Testis (tissue), 3 donors: Measurements from ENCODE around the gene CEP85. TPM values are rescaled to one million over a fixed set of nuclear protein-coding genes. Genes with fewer than 3 reads are reported as not detected.

ENCODE experiments used
- DNase-seq: peaks from one replicate; pipeline ENCODE4 v3.0.0-alpha.2; 2019
- H3K27ac ChIP-seq, 2 donors: fragments of 200-600 bp; sonication (generic); one replicate each; pipeline ENCODE4 v1.5.1; 2019
- H3K27me3 ChIP-seq: fragments of 200-600 bp; sonication (generic); one replicate; pipeline ENCODE4 v1.5.1; 2019
- H3K36me3 ChIP-seq: fragments of 200-600 bp; sonication (generic); one replicate; pipeline ENCODE4 v1.5.1; 2017; ENCODE audit warnings: low read depth; ENCODE audit errors: missing control alignments
- H3K4me1 ChIP-seq: fragments of 200-600 bp; sonication (generic); one replicate; pipeline ENCODE4 v1.5.1; 2019
- H3K4me3 ChIP-seq, 2 donors: fragments of 200-600 bp; sonication (generic); one replicate each; pipeline ENCODE4 v1.5.1; 2017 to 2019
- H3K9me3 ChIP-seq: fragments of 200-600 bp; sonication (generic); one replicate; pipeline ENCODE4 v1.5.1; 2017
- POLR2A ChIP-seq: fragments of 450-650 bp; IDR thresholded peaks from one replicate; pipeline ENCODE4 v1.6.1; 2017; ENCODE audit warnings: antibody characterized with exemption, mild to moderate bottlenecking, moderate library complexity
- WGBS, 2 donors: methylation state at CpG; one replicate each; pipeline ENCODE4 v1.1.5; 2018; 5-methylcytosine and 5-hydroxymethylcytosine counted together
- intact Hi-C: fragments of 100-400 bp; cut with DNase I; formaldehyde crosslinking; loops from one replicate; pipeline ENCODE4 v1.15.1; 2023; ENCODE audit warnings: low total_unique reads
- polyA plus RNA-seq: library from polyadenylated mRNA; stranded (reverse); fragments of 350-450 nt; fragmentation: Illumina TruSeq; extraction: RNeasy Lipid Tissue Mini Kit (QIAGEN cat#74804); gene quantifications from one replicate; pipeline ENCODE4 v1.2.3, GENCODE V29; 2014; ENCODE audit warnings: low read depth, low replicate concordance; ENCODE audit not compliant: insufficient read depth
- total RNA-seq, 2 donors: library from RNA; depleted of rRNA; stranded (reverse); fragments of >200 nt; gene quantifications; one replicate each; pipeline ENCODE4 v1.2.3, GENCODE V29; 2016
- TF ChIP-seq, protein P1 (sequence below), 3 experiments: fragments of 450-650 bp in 2 of 3; fragments of 200-600 bp in 1 of 3; sonication (generic) in 1 of 3; IDR thresholded peaks; one replicate each; pipeline ENCODE4 v1.5.1; 2016 to 2019; ENCODE audit warnings: antibody characterized with exemption in 3 of 3, mild to moderate bottlenecking in 2 of 3, moderate library complexity in 1 of 3

The CEP85 gene
- total and polyA plus RNA-seq, 3 donors from 2014 or later = 52.1 to 82.5 (median 61.8) TPM

DNA sequence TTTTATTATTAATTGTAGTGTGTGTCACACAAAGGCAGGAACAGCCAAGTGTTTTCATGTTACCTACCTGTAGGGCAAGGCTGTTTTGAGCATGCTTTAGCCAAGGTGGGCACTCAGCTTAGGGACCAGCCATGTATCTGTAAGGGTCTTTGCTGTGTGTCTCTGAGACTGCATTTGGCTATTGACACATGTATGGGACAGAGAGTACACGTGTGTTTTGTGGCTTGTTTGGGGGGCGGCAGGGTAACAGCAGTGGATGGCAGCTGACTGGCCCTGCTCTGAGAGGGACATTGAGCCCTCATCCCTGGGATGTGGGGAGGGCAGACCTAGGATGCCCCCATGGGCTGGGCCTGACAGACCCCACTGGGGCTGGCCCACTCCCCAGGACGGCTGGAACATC is 36.7 kb upstream of the CEP85 start:
- H3K36me3 ChIP-seq = no peaks in the 10 kb centered on the region
- WGBS, 2 donors = 90 to 92% methylated on average over 3 of the region's 3 CpGs
- no peaks in the 10 kb centered on the region for H3K9me3 ChIP-seq
- no peak for DNase-seq
- H3K27me3 ChIP-seq = no peaks in the 10 kb centered on the region
- H3K4me1 ChIP-seq = peaks cover 5% of the 10 kb centered on the region
- H3K27ac ChIP-seq = no peak overlapping the region
- intact Hi-C loops = no loop called here
- no peak overlapping the region for H3K4me3 ChIP-seq
- TF ChIP-seq, protein P1, sequence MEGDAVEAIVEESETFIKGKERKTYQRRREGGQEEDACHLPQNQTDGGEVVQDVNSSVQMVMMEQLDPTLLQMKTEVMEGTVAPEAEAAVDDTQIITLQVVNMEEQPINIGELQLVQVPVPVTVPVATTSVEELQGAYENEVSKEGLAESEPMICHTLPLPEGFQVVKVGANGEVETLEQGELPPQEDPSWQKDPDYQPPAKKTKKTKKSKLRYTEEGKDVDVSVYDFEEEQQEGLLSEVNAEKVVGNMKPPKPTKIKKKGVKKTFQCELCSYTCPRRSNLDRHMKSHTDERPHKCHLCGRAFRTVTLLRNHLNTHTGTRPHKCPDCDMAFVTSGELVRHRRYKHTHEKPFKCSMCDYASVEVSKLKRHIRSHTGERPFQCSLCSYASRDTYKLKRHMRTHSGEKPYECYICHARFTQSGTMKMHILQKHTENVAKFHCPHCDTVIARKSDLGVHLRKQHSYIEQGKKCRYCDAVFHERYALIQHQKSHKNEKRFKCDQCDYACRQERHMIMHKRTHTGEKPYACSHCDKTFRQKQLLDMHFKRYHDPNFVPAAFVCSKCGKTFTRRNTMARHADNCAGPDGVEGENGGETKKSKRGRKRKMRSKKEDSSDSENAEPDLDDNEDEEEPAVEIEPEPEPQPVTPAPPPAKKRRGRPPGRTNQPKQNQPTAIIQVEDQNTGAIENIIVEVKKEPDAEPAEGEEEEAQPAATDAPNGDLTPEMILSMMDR (IDR thresholded peaks at IDR 0.05) = no peak
- no peak for TF ChIP-seq POLR2A

DNA sequence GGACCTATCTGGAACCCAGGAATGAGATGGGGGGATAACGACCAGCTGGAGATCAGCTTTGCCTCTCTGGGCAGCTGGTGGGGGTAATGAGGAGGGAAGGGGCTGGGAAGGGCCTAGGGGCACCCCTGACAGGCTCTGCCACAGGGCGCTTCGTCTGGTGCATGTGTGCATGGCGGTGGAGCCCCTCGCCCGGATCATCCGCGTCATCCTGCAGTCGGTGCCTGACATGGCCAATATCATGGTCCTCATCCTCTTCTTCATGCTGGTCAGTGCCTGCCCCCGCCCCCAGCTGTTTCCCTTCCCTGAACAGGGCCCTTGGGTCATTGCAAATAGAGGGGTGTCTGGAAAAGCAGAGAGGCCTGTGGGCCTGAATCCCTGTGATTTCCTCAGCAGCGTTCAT is 36.2 kb upstream of the CEP85 start:
- H3K4me1 ChIP-seq = peaks cover 5% of the 10 kb centered on the region
- H3K4me3 ChIP-seq = no peak overlapping the region
- DNase-seq = no peak
- no peaks in the 10 kb centered on the region for H3K36me3 ChIP-seq
- H3K27me3 ChIP-seq = no peaks in the 10 kb centered on the region
- TF ChIP-seq POLR2A = no peak
- TF ChIP-seq, protein P1 (IDR thresholded peaks at IDR 0.05) = no peak
- 80 to 83% methylated on average over 11 of the region's 11 CpGs for WGBS, 2 donors
- no peak overlapping the region for H3K27ac ChIP-seq
- intact Hi-C loops = no loop called here
- H3K9me3 ChIP-seq = no peaks in the 10 kb centered on the region

DNA sequence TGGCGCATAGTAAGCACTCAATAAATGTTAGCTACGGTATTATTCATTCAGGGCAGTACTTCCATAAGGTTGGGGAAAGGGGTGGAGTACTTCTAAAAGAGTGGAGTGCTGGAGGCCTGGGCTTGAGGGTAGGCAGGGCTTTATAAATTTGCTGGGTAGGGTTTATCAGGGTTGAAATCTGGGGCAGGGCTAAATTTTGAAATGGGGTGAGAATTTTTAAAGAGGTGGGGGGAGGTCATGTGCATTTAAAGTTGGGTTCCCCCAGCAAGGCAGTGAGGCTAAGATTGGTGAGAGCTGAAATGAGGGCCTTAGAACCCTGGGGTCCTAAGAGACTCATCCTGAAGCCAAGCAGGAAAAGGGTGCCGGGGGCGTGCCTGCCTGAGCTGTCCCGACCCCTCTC is 33.6 kb upstream of the CEP85 start:
- H3K27ac ChIP-seq = no peak overlapping the region
- TF ChIP-seq POLR2A = no peak
- TF ChIP-seq, protein P1 (IDR thresholded peaks at IDR 0.05) = no peak
- DNase-seq = no peak
- intact Hi-C loops = no loop called here
- no peaks in the 10 kb centered on the region for H3K27me3 ChIP-seq
- no peaks in the 10 kb centered on the region for H3K36me3 ChIP-seq
- WGBS, 2 donors = 74 to 77% methylated on average over 5 of the region's 5 CpGs
- peaks cover 5% of the 10 kb centered on the region for H3K4me1 ChIP-seq
- no peak overlapping the region for H3K4me3 ChIP-seq
- H3K9me3 ChIP-seq = no peaks in the 10 kb centered on the region

DNA sequence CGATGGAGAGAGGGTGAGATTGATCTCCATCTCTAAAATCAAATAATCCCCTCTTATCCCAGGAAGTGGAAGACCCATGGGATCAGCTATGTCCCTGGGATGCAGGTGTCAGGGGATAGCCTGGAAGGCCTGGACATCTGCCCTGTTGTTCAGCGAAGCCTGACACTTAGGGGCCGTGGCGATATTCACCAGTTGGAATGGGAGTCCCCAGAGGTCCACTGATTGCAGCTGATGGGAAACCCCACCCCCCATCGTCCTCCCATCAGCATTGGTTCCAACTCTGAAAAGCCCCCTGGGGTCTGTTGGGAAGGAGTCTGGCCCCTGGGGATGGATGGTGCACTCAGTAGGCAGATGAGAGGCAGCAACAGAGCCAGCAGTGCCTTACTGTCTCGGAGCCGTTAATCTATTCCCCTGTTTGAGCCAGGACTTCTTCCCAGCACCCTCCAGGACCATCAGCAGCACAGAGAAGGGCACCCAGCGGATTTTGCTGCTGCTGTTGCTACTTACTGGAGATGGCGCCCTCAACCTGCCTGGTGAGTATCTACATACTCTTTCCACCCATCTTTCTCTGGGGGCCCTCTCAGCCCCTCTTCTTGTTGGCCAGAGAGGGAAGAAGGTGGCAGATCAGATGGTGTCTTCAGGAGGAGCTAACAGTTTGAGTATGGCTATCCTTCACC is 30.2 kb upstream of the CEP85 start:
- Histone ChIP-seq H3K27ac (no peak overlapping the region), H3K9me3 (no peaks in the 10 kb centered on the region), H3K27me3 (no peaks in the 10 kb centered on the region), H3K4me1 (peaks cover 5% of the 10 kb centered on the region), H3K4me3 (no peak overlapping the region), H3K36me3 (no peaks in the 10 kb centered on the region)
- TF ChIP-seq, protein P1 (IDR thresholded peaks at IDR 0.05) = no peak
- TF ChIP-seq POLR2A = no peak
- intact Hi-C loops = no loop called here
- no peak for DNase-seq
- WGBS, 2 donors = 80 to 90% methylated on average over 6 to 9 of the region's 9 CpGs
